Stimulated activated CD8-positive, alpha-beta memory T cell treated with anti-CD3 and anti-CD28 coated beads, Interleukin-7, amount 100 ng/mL, for 1 hour (primary cell): Measurements from ENCODE around the gene USP2.

Experiments
- DNase-seq, 2 donors: peaks; one replicate each; pipeline ENCODE4 v3.0.0-alpha.2; 2020; ENCODE audit warnings: low read depth in 2 of 2

The USP2 gene

DNA sequence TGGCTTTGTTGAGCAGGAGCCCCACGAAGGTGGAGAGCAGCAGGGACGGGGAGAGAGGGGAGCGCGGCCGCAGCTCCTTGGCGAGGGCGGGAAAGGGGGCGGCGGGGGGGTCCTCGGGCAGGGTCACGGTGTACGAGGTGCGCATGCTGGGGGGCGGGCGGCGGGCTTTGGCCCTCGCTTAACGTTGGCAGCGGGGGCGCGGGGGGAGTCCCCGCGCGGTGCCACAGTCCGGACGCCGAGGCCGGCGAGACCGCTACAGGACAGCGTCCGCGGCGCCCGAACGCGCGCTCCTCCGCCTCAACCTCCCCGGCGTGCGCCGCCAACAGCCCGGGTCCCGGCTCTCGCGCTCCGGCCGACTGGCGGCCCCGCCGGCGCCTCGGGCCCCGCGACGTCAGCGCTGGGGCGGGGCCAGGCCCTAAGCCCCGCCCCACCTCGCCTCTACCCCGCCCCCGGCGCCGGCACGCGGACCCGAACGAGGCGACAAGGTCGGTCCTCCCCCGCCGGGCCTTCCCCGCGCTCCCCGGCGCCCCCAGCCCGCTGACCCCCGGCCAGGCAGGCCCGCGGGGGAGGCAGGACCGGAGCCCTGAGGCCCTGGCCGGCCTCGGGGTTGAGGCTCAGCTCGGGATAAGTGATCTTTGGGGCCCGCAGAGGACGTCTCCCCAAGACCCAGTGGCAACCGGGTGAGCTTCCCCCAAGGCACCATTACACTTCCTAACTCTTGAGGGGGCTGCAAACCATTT, 17.5 kb downstream of the USP2 start:
- DNase-seq: peak; percentile 19 to 32

DNA sequence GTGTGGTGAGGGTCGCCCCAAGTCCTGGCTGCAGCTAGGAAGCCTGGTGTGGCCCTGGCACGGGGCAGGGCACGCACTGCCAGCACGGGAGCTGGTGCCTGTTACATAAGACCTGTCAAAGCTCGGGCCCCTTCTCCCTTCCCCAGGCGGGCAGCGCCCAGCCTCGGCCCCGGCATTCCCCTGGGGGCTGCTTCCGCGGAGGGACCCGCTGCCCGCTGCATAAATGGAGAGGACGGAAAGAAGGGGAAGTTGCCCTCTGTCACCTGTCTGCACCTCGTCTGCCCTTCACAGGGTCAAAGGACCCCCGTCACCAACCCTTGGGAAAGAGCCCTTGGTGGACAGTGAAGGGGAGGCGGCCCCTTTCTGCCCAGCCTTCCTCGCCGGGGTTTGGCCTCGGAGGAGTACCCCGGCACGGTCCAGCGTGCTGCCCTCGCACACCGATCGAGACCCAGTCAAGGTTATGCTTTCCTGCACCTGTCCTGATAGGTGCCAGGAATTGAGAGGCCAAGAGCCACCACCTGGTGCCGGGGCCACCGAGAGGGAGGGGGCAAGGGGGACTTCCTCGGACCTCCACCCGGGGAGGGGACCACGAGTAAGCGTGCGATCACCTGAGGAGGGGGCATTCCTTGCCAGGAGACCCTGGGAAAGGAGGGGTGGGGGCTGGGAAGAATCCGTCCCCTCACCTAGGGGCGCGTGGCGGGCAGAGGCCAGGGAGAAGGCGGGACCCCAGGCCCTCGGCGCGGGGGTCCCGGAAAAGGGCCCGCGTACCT, 18.2 kb downstream of the USP2 start:
- DNase-seq: no peak

GRCh38 chr11:119362741-119363080, 18.8 kb downstream of the USP2 start:
- no peak for DNase-seq

- DNase-seq: no peak
Measured at GRCh38 chr11:119361941-119362725, 19.4 kb downstream of the USP2 start.

GRCh38 chr11:119361056-119361787, 20.3 kb downstream of the USP2 start:
- no peak for DNase-seq

DNA sequence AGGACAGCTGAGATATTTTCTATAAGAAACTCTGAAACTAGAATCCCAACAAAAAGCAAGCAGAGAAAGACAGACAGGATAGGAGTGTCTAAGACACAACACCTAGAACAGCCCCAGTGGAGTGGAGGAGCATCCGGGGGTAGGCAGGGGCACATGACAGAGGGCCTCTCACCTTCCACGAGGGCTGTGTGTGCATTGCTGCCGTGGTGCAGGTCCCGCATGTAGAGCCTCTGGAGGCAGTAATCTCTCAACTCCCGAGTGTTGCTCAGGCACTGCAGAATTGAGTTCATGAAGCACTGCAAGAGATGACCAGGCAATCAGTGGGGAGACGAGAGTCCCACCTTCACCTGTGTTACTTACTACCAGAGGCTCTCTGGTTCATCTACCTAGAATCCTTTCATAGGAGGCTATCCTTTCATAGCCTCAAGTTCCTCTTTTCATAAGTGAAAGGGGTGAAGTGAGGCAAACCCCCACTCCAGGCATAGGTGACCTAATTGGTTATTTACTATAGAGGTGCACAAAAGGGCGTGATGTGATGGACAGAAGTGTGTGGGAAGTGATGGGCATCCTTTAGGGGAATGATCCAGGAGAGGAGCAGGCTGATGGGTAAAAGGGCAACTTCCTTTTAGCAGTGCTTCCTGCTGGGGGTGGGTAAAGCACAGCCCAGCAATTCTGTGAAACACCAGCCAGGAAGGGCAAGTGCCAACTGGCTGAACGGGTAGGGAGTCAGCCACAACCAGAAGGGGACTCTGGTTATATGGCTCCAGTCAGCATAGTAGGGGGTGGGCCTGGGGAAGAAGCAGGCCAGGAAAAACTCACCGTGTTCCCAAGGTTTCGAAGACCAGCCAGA, 21.9 kb downstream of the USP2 start:
- DNase-seq: no peak

DNA sequence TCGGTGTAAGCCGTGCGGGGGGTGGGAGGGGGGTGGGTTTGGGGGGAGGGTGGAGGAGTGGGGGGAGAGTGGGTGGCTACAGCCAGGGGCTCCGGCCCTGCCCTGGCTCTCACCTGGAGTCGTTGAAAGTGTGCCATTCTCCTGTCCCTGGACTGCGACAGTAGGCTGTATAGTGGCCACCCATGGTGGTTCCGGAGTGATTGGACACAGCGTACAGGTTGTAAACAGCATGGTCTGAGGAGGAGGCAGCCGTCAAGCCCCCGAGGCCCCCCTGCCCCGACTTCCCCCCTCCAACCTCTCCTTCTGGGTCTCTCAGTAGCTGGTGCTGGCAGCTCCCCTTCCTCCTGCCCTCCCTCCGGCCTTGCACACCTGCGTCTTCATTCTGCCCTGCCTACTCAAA, 24.4 kb downstream of the USP2 start:
- DNase-seq: no peak

DNA sequence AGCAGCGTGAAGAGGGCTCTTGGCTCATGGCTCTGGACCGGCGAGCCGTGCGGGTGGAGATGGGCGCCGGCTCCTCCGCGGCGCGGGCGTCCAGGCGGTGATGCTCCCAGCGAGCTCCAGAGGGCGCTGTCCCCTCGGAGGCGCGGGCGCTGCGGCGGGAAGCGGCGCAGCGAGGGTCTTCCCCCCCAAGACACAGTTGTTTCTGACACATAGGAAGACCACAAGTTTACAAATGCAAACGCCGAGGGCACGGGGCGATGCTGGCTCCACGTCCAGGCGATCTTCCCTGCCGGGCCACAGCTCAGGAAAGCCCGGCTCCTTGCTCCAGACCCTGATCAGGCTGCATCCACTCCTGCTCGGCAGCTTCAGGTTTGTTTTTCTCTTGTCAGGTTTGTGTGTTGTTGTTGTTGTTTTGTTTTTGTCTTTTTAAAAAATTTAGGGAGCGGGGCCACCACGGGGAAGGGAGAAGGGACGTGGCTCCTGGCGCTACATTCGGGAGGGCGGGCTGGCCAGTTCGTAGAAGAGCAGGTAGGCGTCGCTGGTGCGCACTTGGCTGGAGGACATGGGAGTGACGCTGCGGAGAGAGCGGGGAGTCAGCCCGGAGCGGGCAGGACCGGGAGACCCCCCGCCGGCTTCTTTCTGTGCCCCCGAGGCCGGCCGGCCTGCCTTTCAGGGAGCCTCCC, 25.0 kb downstream of the USP2 start:
- DNase-seq: peak; percentile 37 to 50

GRCh38 chr11:119355091-119355843, 26.2 kb downstream of the USP2 start:
- no peak for DNase-seq

DNA sequence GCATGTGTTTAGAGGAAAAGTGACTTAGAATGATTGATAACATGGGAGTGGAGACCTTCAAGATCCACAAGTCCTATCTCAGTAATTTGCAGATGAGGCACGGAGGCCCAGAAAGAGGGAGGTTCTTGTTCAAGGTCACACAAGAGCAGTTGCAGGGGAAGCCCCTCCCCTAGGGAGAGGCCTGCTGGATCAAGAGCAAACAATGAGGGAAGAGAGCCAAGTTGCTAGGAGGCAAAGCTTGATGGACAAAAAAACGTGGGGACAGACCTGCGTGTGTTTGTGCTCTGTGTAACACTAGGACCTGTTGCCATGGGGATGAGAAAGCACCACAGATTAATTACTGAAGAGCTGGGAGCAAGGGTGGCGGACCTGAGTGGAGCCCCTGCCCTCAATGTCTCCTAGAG, 28.6 kb downstream of the USP2 start:
- DNase-seq: no peak

GRCh38 chr11:119351232-119351631, 30.3 kb downstream of the USP2 start:
- no peak for DNase-seq

DNA sequence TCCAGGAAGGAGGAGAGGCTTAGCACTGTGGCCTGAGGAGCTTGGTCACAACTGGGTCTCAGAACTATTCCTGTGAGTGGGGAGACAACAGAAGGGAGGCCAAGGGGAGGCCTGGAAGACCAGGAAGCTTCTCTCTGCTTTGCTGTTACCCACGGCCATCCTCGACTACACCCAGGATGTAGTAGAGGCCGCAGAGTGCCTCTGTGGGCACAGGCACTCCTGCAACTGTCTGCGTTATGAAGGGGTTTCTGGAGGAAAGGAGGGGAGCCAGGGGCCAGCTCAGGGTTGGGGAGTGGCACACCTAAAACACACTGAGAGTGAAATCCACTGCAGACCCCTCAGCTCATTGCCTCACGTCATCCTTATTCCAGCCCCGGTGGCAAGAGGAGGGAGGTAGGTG, 31.2 kb downstream of the USP2 start:
- no peak for DNase-seq

DNA sequence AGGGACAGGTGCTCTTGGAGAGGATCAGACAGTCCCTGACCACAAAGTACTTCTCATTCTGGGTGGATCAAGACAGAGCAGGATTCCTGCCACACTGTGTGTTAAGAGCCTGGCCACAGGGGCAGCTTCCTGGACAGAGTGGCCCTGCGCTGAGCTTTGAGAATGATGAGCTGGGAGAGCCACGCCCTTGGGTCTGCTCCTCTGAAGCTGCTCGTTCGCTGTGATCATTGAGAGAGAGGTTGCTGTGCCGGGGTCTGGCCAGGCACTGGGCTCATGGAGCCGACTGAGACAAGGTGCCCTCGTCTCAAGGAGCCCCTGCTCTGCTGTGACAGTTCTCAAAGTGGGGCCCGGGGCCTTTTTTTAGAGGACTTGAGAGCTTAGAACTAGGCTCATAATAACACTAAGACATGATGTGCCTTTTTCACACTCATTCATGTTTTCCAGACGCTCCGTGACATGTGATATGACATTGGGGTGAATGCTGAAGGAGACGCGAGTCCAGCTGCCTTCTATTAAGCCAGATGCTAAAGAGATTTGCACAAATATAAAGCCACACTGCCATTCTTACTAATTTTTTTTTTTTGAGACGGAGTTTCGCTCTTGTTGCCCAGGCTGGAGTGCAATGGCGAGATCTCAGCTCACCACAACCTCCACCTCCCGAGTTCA, 33.4 kb downstream of the USP2 start:
- no peak for DNase-seq

DNA sequence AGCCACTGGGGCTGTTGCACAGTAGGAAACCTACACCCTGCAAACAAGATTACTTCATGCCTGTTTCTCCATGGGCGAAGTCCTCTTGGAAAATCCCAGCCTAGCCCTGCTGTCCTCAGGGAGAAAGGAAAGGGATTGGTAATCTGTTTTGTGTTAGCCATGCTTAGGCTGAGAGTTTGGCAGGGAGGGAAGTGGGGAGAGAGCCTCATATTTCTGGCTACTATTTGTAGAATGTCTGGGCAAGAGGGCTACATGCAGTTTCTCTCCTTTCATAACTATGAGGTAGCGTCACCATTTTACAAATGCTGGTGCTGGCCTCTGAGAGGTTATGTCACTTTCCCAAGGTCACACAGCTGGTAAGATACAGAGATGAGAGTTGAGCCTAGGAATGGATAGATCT, 34.2 kb downstream of the USP2 start:
- no peak for DNase-seq

DNA sequence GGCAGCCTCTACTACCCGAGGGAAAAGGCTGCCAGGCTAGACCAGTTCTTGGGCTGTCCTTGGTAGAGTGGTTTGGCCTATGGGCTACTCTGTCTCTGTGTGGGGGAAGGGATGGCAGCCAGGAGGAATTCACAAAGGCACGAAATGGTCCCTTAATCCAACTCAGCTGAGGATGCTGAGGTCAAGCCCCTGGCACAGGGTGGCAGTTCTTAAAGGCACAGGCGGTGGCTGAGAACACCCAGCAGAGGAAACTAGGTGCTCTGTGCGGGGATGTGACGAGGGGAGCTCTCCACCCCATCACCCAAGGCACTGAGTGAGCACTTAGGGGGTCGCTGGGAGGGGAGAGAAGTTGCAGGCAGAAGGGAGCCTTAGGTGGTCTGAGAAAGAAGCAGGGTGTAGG, 34.9 kb downstream of the USP2 start, which contains the start of gene MFRP:
Gene MFRP (minus strand): TSS at position 101 of the 400 bp plus-strand sequence. CDS start 192 bp downstream, outside the sequence.
- DNase-seq: no peak

DNA sequence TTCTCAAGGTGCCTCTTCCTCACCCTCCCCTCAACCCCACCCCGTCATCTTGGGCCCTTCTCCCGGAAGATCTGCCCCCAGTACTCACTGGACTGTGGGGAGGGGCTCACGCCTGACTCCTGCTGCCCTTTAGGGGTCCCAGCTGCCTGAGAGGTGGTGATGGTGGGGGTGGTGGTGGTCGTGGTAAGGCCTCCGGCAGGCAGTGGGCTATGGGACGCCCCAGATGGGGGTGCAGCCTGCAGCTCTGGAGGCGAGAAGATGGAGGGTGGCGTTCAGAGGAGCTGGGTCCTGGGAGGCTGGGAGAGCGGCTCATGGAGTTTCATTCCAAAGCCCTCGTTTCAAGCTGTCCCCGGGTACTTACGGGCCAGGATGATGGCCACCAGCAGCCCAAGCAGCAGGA, 35.8 kb downstream of the USP2 start:
- DNase-seq: no peak

DNA sequence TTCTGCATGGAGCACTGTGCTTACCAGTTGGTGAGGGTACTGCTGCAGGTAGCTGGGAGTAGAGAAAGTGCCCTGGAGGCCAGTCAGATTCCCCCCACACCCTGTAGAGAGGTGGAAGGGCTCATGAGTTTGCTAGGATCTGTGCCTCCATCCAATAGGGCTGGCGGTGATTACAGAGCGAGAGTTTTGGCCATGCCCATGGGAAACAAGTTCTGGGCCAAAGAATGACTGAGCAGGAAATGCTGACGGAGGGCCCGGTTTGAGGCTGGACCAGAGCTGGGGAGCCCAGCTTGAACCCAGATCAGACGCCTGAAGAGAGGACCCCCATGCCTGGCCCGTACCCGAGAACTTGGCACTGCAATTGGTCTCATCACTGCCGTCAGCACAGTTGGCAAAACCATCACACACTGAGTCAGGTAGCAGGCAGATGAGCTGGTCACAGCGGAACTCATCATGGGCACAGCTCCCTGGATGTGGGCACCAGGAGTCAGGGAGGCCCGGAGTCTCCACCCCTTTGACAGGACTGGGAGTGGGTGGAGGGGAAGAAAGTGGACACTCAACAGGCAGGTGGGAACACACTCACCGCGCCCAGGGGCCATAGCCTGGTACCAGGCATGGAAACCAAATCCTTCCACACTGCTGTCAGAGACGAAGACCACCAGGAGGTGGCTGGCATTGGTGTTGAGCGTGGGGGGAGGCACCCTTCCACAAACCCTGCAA, 37.0 kb downstream of the USP2 start:
- DNase-seq: no peak

- DNase-seq: no peak
Measured at GRCh38 chr11:119343726-119344125, 37.8 kb downstream of the USP2 start.
